H9 (cell line): ENCODE measurements around the gene PLEKHA8. TPM values are rescaled to one million over a fixed set of nuclear protein-coding genes. Genes with fewer than 3 reads are reported as not detected.

Experiments
- DNase-seq: peaks from one replicate; pipeline ENCODE4 v3.0.0-alpha.2; 2017
- H2AFZ ChIP-seq: one replicate; pipeline ENCODE4 v1.6.1; 2013; ENCODE audit warnings: mild to moderate bottlenecking, low read length, control low read depth, moderate library complexity
- H2AK5ac ChIP-seq: 2 replicates; pipeline ENCODE4 v1.6.1; 2013; ENCODE audit warnings: low read length, control low read depth, mixed read lengths; ENCODE audit not compliant: insufficient read length
- H2BK120ac ChIP-seq: one replicate; pipeline ENCODE4 v1.6.1; 2013; ENCODE audit warnings: low read depth, mild to moderate bottlenecking, low read length, control low read depth, inconsistent platforms; ENCODE audit not compliant: poor library complexity, severe bottlenecking
- H2BK12ac ChIP-seq: 2 replicates; pipeline ENCODE4 v1.6.1; 2013; ENCODE audit warnings: low read length, control low read depth, mixed read lengths, low read depth; ENCODE audit not compliant: insufficient read length
- H2BK15ac ChIP-seq: 2 replicates; pipeline ENCODE4 v1.6.1; 2013; ENCODE audit warnings: low read depth, low read length, control low read depth
- H2BK20ac ChIP-seq: one replicate; pipeline ENCODE4 v1.6.1; 2013; ENCODE audit warnings: low read depth, mild to moderate bottlenecking, low read length, control low read depth, inconsistent platforms; ENCODE audit not compliant: poor library complexity, severe bottlenecking
- H2BK5ac ChIP-seq: 2 replicates; pipeline ENCODE4 v1.6.1; 2013; ENCODE audit warnings: low read length, control low read depth, mixed read lengths; ENCODE audit not compliant: insufficient read length
- H3K14ac ChIP-seq: 2 replicates; pipeline ENCODE4 v1.6.1; 2013; ENCODE audit warnings: low read length, control low read depth; ENCODE audit not compliant: insufficient read depth
- H3K18ac ChIP-seq: 2 replicates; pipeline ENCODE4 v1.6.1; 2013; ENCODE audit warnings: low read depth, mild to moderate bottlenecking, mixed read lengths, low read length, control low read depth; ENCODE audit not compliant: insufficient read length
- H3K23ac ChIP-seq: 2 replicates; pipeline ENCODE4 v1.6.1; 2013; ENCODE audit warnings: low read length, control low read depth, mixed read lengths, low read depth; ENCODE audit not compliant: insufficient read length
- H3K23me2 ChIP-seq: 2 replicates; pipeline ENCODE4 v1.6.1; 2013; ENCODE audit warnings: low read depth, mild to moderate bottlenecking, mixed read lengths, low read length, control low read depth; ENCODE audit not compliant: insufficient read length, poor library complexity, severe bottlenecking
- H3K27ac ChIP-seq: 2 replicates; pipeline ENCODE4 v1.5.1; 2013; ENCODE audit warnings: low read length, control low read depth, mixed read lengths, low read depth; ENCODE audit not compliant: insufficient read length
- H3K27me3 ChIP-seq: 2 replicates; pipeline ENCODE4 v1.6.1; 2013; ENCODE audit warnings: low read length, control low read depth, inconsistent platforms; ENCODE audit not compliant: insufficient read depth
- H3K4ac ChIP-seq: 2 replicates; pipeline ENCODE4 v1.6.1; 2013; ENCODE audit warnings: low read depth, mild to moderate bottlenecking, control low read depth, inconsistent platforms, low read length, moderate library complexity
- H3K4me1 ChIP-seq: 2 replicates; pipeline ENCODE4 v1.6.1; 2013; ENCODE audit warnings: low read length, control low read depth, inconsistent platforms; ENCODE audit not compliant: insufficient read depth
- H3K4me2 ChIP-seq: 2 replicates; pipeline ENCODE4 v1.6.1; 2013; ENCODE audit warnings: low read length, control low read depth, mixed read lengths; ENCODE audit not compliant: insufficient read length, insufficient read depth
- H3K56ac ChIP-seq: 2 replicates; pipeline ENCODE4 v1.6.1; 2013; ENCODE audit warnings: low read depth, mild to moderate bottlenecking, mixed read lengths, low read length, control low read depth; ENCODE audit not compliant: insufficient read length
- H3K79me1 ChIP-seq: 2 replicates; pipeline ENCODE4 v1.6.1; 2013; ENCODE audit warnings: low read depth, mild to moderate bottlenecking, moderate library complexity, low read length, control low read depth, inconsistent platforms; ENCODE audit not compliant: insufficient read depth, poor library complexity, severe bottlenecking
- H3K79me2 ChIP-seq: 2 replicates; pipeline ENCODE4 v1.6.1; 2013; ENCODE audit warnings: low read length, control low read depth, inconsistent platforms; ENCODE audit not compliant: insufficient read depth
- H3K9ac ChIP-seq: 2 replicates; pipeline ENCODE4 v1.6.1; 2013; ENCODE audit warnings: low read length, control low read depth, mixed read lengths; ENCODE audit not compliant: insufficient read length; ENCODE audit errors: extremely low read depth
- H3K9me3 ChIP-seq: one replicate; pipeline ENCODE4 v1.6.1; 2013; ENCODE audit warnings: low read depth, low read length, inconsistent platforms; ENCODE audit not compliant: control insufficient read depth
- H3T11ph ChIP-seq: one replicate; pipeline ENCODE4 v1.6.1; 2013; ENCODE audit warnings: mild to moderate bottlenecking, low read length, control low read depth, inconsistent platforms
- H4K20me1 ChIP-seq: one replicate; pipeline ENCODE4 v1.6.1; 2013; ENCODE audit not compliant: control insufficient read depth, insufficient read length, insufficient read depth
- H4K5ac ChIP-seq: 2 replicates; pipeline ENCODE4 v1.6.1; 2013; ENCODE audit warnings: low read depth, mild to moderate bottlenecking, mixed read lengths, low read length, control low read depth; ENCODE audit not compliant: insufficient read length
- H4K8ac ChIP-seq: replicated peaks from 2 replicates; pipeline ENCODE4 v1.6.1; 2013; ENCODE audit warnings: low read length, control low read depth, mixed read lengths, low read depth; ENCODE audit not compliant: insufficient read length
- H4K91ac ChIP-seq: 2 replicates; pipeline ENCODE4 v1.6.1; 2013; ENCODE audit warnings: low read depth, mild to moderate bottlenecking, moderate library complexity, mixed read lengths, low read length, control low read depth; ENCODE audit not compliant: insufficient read length
- H3K27ac Mint-ChIP-seq, 3 experiments: 2 replicates in 2 of 3; 3 replicates in 1 of 3; pipeline ENCODE4 v1.8.0; 2020 to 2021; ENCODE audit warnings: mixed read lengths in 3 of 3, mild to moderate bottlenecking in 1 of 3, moderate library complexity in 1 of 3
- H3K27me3 Mint-ChIP-seq: 2 replicates; pipeline ENCODE4 v1.8.0; 2021; ENCODE audit warnings: low read depth, mild to moderate bottlenecking, moderate library complexity, mixed read lengths
- H3K36me3 Mint-ChIP-seq, 3 experiments: 2 replicates in 2 of 3; 3 replicates in 1 of 3; pipeline ENCODE4 v1.8.0; 2020 to 2021; ENCODE audit warnings: low read depth in 3 of 3, mixed read lengths in 3 of 3; ENCODE audit not compliant: insufficient read depth in 1 of 3
- H3K4me1 Mint-ChIP-seq, 2 experiments: 2 replicates each; pipeline ENCODE4 v1.8.0; 2020; ENCODE audit warnings: mixed read lengths in 2 of 2
- H3K4me3 Mint-ChIP-seq, 2 experiments: 2 replicates in 1 of 2; 3 replicates in 1 of 2; pipeline ENCODE4 v1.8.0; 2020 to 2021; ENCODE audit warnings: mild to moderate bottlenecking in 2 of 2, mixed read lengths in 2 of 2, moderate library complexity in 1 of 2
- H3K9me3 Mint-ChIP-seq, 2 experiments: 2 replicates in 1 of 2; 3 replicates in 1 of 2; pipeline ENCODE4 v1.8.0; 2020; ENCODE audit warnings: mild to moderate bottlenecking in 2 of 2, mixed read lengths in 2 of 2, moderate library complexity in 1 of 2
- total RNA-seq: library from RNA; stranded (reverse); gene quantifications from 2 replicates; pipeline ENCODE4 v1.2.1, GENCODE V29; 2021
- TF ChIP-seq, protein P1 (sequence below): fragments of 200-600 bp; sonication (generic); conservative IDR thresholded peaks from 3 replicates; pipeline ENCODE4 v1.8.0; 2021; ENCODE audit warnings: antibody characterized with exemption, mild to moderate bottlenecking

PLEKHA8 gene
- total RNA-seq, 1 experiment from 2014 or later, result 37.0 TPM

DNA sequence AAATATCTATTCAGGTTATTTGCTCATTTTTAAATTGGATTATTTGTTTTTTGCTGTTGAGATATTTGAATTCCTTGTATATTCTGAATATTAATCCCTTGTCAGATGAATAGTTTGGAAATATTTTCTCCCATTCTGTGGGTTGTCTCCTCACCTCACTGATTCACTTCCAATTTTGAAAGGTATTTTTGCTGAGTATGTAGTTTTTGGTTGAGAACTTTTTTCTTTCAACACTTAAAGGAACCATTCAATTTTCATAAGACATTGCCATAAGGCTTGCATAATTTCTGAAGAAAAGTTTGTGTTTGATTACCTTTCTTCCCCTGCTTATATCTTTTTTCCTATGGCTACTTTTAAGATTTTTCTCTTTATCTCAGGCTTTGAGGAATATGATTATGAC is 29.7 kb upstream of the PLEKHA8 start:
- Histone ChIP-seq H2BK20ac (no peak overlapping the region), H4K8ac (no peak overlapping the region), H3K4ac (no peak overlapping the region), H2BK5ac (no peak overlapping the region), H4K20me1 (no peaks in the 10 kb centered on the region), H3T11ph (no peak overlapping the region), H3K18ac (no peak overlapping the region), H3K9ac (no peak overlapping the region), H2BK120ac (no peak overlapping the region), H4K5ac (no peak overlapping the region), H3K4me1 (no peaks in the 10 kb centered on the region; the same call in 1 of the 2 replicates), H2BK12ac (no peak overlapping the region), H2BK15ac (no peak overlapping the region), H3K79me1 (no peaks in the 10 kb centered on the region), H3K27me3 (no peaks in the 10 kb centered on the region), H3K23ac (no peak overlapping the region), H3K56ac (no peak overlapping the region), H3K27ac (no peak overlapping the region), H3K9me3 (peaks cover 5% of the 10 kb centered on the region), H3K23me2 (no peaks in the 10 kb centered on the region), H4K91ac (no peak overlapping the region), H3K14ac (no peak overlapping the region), H2AFZ (no peak overlapping the region), H3K79me2 (no peaks in the 10 kb centered on the region), H2AK5ac (no peak overlapping the region), H3K4me2 (no peak overlapping the region)
- DNase-seq, result no peak
- H3K9me3 Mint-ChIP-seq, result peaks cover 25 to 34% of the 10 kb centered on the region in 2 experiments
- H3K27ac Mint-ChIP-seq, result no peak overlapping the region
- H3K4me3 Mint-ChIP-seq, result no peak overlapping the region
- H3K36me3 Mint-ChIP-seq, result peaks cover 8 to 10% (median 10%) of the 10 kb centered on the region in 3 experiments; a peak in 4 of 7 replicates
- TF ChIP-seq, protein P1, sequence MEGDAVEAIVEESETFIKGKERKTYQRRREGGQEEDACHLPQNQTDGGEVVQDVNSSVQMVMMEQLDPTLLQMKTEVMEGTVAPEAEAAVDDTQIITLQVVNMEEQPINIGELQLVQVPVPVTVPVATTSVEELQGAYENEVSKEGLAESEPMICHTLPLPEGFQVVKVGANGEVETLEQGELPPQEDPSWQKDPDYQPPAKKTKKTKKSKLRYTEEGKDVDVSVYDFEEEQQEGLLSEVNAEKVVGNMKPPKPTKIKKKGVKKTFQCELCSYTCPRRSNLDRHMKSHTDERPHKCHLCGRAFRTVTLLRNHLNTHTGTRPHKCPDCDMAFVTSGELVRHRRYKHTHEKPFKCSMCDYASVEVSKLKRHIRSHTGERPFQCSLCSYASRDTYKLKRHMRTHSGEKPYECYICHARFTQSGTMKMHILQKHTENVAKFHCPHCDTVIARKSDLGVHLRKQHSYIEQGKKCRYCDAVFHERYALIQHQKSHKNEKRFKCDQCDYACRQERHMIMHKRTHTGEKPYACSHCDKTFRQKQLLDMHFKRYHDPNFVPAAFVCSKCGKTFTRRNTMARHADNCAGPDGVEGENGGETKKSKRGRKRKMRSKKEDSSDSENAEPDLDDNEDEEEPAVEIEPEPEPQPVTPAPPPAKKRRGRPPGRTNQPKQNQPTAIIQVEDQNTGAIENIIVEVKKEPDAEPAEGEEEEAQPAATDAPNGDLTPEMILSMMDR, result no peak
- H3K27me3 Mint-ChIP-seq, result no peaks in the 10 kb centered on the region
- H3K4me1 Mint-ChIP-seq, result peaks cover 11 to 14% of the 10 kb centered on the region in 2 experiments
